Measurements from ENCODE around the gene ARMC2.
"Not testable (repeated sequence)": the region's sequence is repeated elsewhere in the genome, so short reads cannot be mapped to it uniquely, and the experiment has no call there.

ARMC2 gene, protein sequence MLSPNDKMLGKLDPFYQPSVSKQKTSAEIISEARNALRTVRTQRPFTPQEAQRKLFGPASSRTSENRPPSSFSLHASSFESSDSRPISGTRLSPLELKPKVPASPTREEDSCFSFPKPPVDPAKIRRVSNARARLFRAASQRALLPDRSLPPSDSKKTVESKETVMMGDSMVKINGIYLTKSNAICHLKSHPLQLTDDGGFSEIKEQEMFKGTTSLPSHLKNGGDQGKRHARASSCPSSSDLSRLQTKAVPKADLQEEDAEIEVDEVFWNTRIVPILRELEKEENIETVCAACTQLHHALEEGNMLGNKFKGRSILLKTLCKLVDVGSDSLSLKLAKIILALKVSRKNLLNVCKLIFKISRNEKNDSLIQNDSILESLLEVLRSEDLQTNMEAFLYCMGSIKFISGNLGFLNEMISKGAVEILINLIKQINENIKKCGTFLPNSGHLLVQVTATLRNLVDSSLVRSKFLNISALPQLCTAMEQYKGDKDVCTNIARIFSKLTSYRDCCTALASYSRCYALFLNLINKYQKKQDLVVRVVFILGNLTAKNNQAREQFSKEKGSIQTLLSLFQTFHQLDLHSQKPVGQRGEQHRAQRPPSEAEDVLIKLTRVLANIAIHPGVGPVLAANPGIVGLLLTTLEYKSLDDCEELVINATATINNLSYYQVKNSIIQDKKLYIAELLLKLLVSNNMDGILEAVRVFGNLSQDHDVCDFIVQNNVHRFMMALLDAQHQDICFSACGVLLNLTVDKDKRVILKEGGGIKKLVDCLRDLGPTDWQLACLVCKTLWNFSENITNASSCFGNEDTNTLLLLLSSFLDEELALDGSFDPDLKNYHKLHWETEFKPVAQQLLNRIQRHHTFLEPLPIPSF
- 0.43 to 2.7 (median 2.0) reads per million in 18 experiments for total RNA-seq

DNA sequence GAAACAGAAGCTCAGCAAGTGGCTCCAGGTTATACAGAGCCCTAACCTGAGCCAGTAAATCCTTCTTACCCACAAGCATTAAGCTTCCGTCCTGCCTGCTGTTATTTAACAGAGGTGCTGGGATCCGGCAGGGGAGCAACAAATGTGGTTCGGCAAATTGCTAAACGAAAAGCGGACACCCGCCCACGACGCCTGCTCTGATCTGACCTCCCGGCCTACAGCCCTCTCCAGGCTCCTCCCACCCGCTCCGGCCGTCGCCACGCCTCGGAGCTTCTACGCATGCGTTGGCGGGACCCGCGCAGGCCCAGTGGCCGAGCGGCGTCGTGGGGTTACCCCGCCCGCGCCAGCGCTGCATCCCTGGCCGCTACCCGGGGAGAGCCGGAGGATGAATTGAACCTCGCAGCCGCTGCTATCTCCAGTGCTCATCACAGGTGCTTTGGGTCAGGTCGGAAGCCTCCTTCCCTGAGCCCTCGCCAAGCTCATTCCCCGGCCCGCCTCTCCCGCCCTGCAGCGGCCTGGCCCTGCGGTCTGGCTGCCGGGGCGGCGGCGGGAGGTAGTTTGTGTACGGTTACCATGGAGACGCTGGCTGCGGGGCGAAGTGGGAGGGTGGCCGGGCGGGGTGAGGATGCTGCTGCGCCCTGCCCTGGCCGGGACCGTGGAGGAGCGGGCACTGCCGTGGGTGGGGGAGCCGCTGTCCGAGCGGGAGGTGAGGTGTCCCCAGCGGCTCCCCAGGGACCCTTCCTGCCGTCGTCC is at the start of gene ARMC2:
Gene ARMC2, plus strand, starts transcription at position 307 of the 753 bp plus-strand sequence. CDS start 5,846 bp downstream, outside the sequence.
- DNase-seq: peak; percentile 98 to 99

- DNase-seq: peak in 1 of 2 donors; percentile 15
These were observed 49.4 kb upstream of the ARMC2 start for GRCh38 chr6:108798670-108799353.

DNA sequence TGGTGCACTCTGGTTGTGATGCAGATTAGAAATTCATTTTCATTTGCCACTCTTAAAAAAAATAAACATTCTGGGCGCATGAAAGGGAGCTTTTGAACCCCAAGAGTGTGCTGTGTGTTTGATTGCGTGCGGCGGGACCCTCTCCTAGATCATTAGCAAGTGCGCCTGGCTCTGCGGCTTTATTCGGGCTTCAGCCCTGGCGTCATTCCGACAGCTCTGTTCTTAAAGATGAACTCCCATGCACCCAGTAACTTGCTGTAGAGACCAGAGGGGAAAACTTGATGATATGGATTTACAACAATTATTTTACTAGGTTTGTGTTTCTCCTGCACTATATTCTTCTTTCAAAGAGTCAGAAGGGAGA is 48.9 kb upstream of the ARMC2 start:
- no peak for DNase-seq

- no peak for DNase-seq
These were observed 48.4 kb upstream of the ARMC2 start for GRCh38 chr6:108799791-108800190.

GRCh38 chr6:108800427-108800864 is 47.8 kb upstream of the ARMC2 start:
- DNase-seq: no peak

GRCh38 chr6:108801366-108801765 is 46.9 kb upstream of the ARMC2 start:
- peak; percentile 68 to 77 for DNase-seq

DNA sequence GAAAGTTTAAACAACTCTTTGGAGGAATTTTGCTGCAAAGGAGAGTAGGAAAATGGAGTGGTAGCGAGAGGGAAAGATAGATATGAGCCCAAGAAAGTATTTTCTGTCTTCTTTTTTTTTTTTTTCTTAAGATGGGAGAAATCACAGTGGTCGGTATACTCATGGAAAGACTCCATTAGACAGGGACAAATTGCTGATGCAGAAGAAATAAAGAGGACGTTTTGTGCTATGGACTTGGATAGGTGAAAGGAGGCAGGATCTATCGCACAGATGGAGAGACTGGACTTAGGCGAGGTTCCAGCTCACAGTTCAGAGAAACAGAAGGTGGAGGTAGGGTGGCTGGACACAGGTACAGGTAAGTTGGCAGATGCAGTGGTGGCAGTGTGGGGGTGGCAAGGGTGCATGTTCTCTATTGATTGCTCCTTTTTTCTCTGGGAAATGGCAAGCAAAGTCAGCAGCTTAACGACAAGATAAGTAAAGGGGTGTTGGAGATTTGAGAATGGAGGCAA is 44.2 kb upstream of the ARMC2 start:
- no peak for DNase-seq

DNA sequence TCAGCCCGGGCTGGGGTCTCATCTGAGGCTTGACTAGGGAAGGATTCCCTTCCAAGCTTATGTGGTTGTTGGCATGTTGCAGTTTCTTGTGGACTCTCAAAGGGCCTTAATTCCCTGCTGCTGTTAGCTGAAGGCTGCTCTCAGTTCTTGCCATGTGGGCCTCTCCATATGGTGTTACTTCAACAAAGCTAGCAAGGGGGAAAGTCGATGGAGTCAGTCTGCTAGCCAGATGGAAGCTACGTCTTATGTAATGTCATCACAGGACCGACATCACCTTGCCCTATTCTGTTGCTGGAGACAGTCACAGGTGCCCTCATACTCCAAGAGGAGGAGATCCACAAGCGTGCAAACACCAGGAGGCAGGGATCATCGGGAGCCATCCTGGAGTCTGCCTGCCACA is 43.3 kb upstream of the ARMC2 start:
- no peak for DNase-seq

- DNase-seq: peak; percentile 48 to 74
These were observed 42.5 kb upstream of the ARMC2 start for GRCh38 chr6:108805611-108806167.

DNA sequence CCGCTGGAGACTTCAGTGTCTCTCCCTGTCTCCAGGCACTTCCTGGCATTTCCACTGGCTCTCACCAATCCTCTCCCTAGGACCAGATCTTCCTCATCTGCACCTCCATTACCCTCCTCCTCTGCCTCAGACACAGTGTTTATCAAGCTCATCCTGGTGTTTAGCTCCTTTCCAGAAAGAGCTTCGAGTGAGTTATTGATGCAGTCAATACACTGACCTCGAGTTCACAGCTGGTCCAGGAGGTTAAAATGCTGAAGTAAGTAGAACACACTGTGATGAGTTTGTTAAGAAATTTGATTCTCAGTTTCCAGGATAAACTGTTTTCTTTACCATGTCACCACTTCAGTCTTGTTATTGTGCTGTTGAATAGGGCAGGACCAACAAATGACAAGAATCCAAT is 42.1 kb upstream of the ARMC2 start:
- no peak for DNase-seq

GRCh38 chr6:108806665-108807064 is 41.6 kb upstream of the ARMC2 start:
- DNase-seq: no peak

- DNase-seq: no peak
These were observed 40.3 kb upstream of the ARMC2 start for GRCh38 chr6:108807928-108808327.

GRCh38 chr6:108809211-108809610 is 39.0 kb upstream of the ARMC2 start:
- no peak for DNase-seq

- DNase-seq: no peak
These were observed 38.1 kb upstream of the ARMC2 start for GRCh38 chr6:108810057-108810643.

DNA sequence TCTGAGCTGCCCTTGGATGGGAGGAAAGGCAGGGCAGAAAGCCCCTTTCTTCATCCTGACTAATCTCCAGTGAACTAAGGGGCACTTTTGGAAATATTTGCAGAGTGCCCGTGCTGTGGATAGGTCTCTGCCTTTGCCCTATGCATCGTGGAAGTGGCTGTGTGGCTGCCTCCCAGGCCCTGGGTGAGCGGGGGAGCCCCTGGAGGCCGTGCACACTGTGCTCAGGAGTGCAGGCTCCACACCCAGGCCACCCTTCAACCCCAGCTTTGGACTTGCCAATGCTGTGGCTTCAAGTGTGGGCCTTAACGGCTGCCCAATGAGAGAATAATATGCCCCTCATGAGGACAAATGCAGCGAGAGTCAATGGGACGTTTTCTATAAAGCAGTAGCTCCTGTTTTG is 36.7 kb upstream of the ARMC2 start:
- no peak for DNase-seq

GRCh38 chr6:108813218-108813617 is 35.0 kb upstream of the ARMC2 start:
- DNase-seq: not testable (repeated sequence)

GRCh38 chr6:108817276-108817675 is 30.9 kb upstream of the ARMC2 start:
- not testable (repeated sequence) for DNase-seq

DNA sequence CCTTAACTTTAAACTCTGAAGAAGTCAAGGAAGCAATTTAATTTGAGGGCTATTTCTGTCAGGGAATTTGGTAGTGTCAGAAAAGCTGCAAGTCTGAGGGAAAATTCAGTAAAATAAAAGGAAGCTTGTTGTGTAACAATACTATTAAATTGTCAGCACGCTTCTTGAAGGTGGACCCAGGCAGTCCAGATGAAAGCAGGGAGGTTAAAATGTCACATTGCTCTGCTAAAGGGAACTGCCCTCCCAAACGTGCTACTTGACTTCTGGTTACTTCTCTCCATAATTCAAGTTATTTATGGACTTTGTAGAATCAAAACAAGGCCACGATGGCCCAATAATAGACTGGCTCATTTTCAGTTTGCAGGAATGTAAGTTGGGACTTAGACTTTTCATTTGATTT is 28.2 kb upstream of the ARMC2 start:
- no peak for DNase-seq

- DNase-seq: no peak
These were observed 25.8 kb upstream of the ARMC2 start for GRCh38 chr6:108822401-108822800.

DNA sequence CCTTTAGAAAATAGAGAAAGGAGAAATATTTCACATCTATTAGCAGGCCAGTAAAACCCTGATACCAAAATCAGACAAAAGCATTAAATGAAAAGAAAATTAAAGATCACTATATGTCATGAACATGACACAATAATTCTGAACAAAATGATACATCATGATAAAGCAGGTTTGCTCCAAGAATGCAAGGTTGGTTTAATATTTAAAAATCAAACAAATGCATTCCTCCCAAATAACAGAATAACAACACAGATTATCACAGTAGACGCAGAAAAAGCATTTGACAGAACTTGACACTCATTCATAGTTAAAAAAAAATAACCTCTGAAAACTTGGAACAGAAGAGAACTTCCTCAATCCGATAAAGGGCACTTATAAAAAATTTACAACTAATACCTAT is 22.9 kb upstream of the ARMC2 start:
- DNase-seq: no peak

GRCh38 chr6:108831104-108831503 is 17.1 kb upstream of the ARMC2 start:
- no peak for DNase-seq

All from inflammatory macrophage (primary cell).